Panc1 (cell line): ENCODE data around the gene ATP1A1. TPM values are rescaled to one million over a fixed set of nuclear protein-coding genes. Genes with fewer than 3 reads are reported as not detected.

Source experiments
- ATAC-seq: fragments of 200-7000 bp; cut with Tn5 transposase; 2 replicates; pipeline ENCODE4 v1.9.1; 2020; ENCODE audit warnings: mild to moderate bottlenecking, moderate library complexity
- BruUV-seq: library from RNA; stranded (reverse); fragments of 400-500 nt; replicated peaks from 2 replicates; lab custom pipeline; 2021; lab: Mats Ljungman, UMichigan
- CTCF ChIA-PET: fragments of 300-600 bp; sonication (Branson Sonifier 250); formaldehyde crosslinking; loops from one replicate; lab custom pipeline; 2022; ENCODE audit warnings: antibody characterized with exemption; lab: Charles Lee
- POLR2A ChIA-PET: fragments of 300-600 bp; sonication (Branson Sonifier 250); formaldehyde crosslinking; loops from one replicate; lab custom pipeline; 2022; ENCODE audit warnings: antibody characterized with exemption; lab: Charles Lee
- DNase-seq: peaks from one replicate; pipeline ENCODE4 v3.0.0-alpha.2; 2010; ENCODE audit warnings: low read depth, low spot score
- H3K27ac ChIP-seq: 2 replicates; pipeline ENCODE4 v1.5.1; 2011; ENCODE audit warnings: mild to moderate bottlenecking, low read length, inconsistent platforms
- H3K27me3 ChIP-seq: fragments of 200-500 bp; sonication (Bioruptor generic); 2 replicates; pipeline ENCODE4 v1.6.0; 2014; ENCODE audit warnings: low read length, inconsistent platforms; ENCODE audit not compliant: control insufficient read depth, insufficient read depth
- H3K36me3 ChIP-seq: fragments of 200-500 bp; sonication (Bioruptor generic); 2 replicates; pipeline ENCODE4 v1.5.1; 2014; ENCODE audit warnings: inconsistent platforms, mild to moderate bottlenecking, low read length, moderate library complexity; ENCODE audit not compliant: control insufficient read depth, insufficient read depth
- H3K4me1 ChIP-seq: 2 replicates; pipeline ENCODE4 v1.5.1; 2011; ENCODE audit warnings: inconsistent platforms, mild to moderate bottlenecking, low read length, moderate library complexity; ENCODE audit not compliant: control insufficient read depth, insufficient read depth
- H3K4me3 ChIP-seq, 2 experiments: 2 replicates each; pipeline ENCODE4 v1.5.1; 2011 to 2012; ENCODE audit warnings: low read depth in 2 of 2, low read length in 2 of 2, mild to moderate bottlenecking in 2 of 2, inconsistent platforms in 1 of 2, moderate library complexity in 1 of 2
- H3K9me3 ChIP-seq: fragments of 200-500 bp; sonication (Bioruptor generic); 2 replicates; pipeline ENCODE4 v1.5.1; 2014; ENCODE audit warnings: low read depth, mild to moderate bottlenecking, inconsistent platforms, low read length, moderate library complexity; ENCODE audit not compliant: control insufficient read depth, insufficient read depth
- POLR2AphosphoS5 ChIP-seq: IDR thresholded peaks from 2 replicates; pipeline ENCODE4 v1.6.1; 2012; ENCODE audit warnings: mild to moderate bottlenecking, low read depth, low read length, moderate library complexity
- SIN3A ChIP-seq: IDR thresholded peaks from 2 replicates; pipeline ENCODE4 v1.6.1; 2012; ENCODE audit warnings: low read depth, mild to moderate bottlenecking, low read length, moderate library complexity, borderline replicate concordance; ENCODE audit not compliant: insufficient read depth
- TCF7L2 ChIP-seq: IDR thresholded peaks from 2 replicates; pipeline ENCODE4 v1.6.1; 2011; ENCODE audit warnings: mild to moderate bottlenecking, low read depth, low read length, inconsistent platforms
- in situ Hi-C: cut with HindIII; loops from 2 replicates; pipeline ENCODE4 v1.10.0; 2016; ENCODE audit warnings: low sequenced_read_pairs, low pct_unique_long_range_greater_than_20kb
- intact Hi-C: fragments of 100-400 bp; cut with micrococcal nuclease; formaldehyde crosslinking; loops from one replicate; pipeline ENCODE4 v1.10.0; 2022; ENCODE audit not compliant: unreplicated experiment
- total RNA-seq: library from RNA; stranded (reverse); gene quantifications from one replicate; pipeline ENCODE4 v1.2.1, GENCODE V29; 2021; ENCODE audit not compliant: unreplicated experiment
- TF ChIP-seq, protein P1 (sequence below): fragments of 450-650 bp; IDR thresholded peaks from 2 replicates; pipeline ENCODE4 v1.5.1; 2017; ENCODE audit warnings: mild to moderate bottlenecking
- TF ChIP-seq, protein P2 (sequence below), 2 experiments: IDR thresholded peaks; 2 replicates each; pipeline ENCODE4 v1.6.1; 2011 to 2012; ENCODE audit warnings: low read depth in 2 of 2, control low read depth in 1 of 2, low read length in 1 of 2, mild to moderate bottlenecking in 1 of 2, moderate library complexity in 1 of 2; ENCODE audit not compliant: insufficient read depth in 1 of 2

The ATP1A1 gene
- total RNA-seq, 1 experiment from 2014 or later: 131 TPM

DNA sequence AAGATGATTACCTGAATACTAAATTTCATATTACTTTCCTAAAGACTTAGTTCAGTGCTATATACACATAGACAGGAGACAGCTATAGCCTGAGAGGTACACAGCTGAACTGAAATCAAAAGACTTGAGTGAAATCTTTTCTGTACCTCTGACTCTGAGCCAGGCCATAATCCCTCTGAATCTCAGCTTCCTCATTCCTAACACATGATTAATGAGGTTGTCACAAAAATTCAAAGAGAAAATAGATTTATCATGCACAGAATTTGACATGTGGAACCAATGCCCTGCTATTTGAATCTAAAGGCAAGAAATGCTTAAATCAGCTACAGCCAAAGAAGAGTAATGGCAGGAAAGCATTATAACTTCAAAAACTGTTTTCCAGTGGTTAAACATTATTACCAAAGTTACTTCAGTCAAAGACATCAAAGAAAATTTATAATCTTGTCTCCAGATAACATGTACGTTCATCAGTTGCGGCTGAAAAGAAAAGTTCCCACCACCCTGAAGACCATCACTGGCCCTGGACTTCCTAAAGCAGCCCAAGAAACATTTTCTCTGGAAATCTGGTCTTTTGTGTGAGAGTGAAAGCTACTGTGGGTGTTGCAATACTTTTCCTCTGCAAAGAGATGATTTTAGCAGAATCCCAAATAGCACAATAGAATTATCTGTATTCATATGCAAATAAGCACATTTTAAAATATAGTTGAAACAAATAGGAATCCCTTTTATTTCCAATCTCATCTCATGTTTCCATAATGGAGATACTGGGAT lies 13.8 kb upstream of the ATP1A1 start:
- POLR2A ChIA-PET: no interaction called here
- TF ChIP-seq POLR2AphosphoS5 (no peak), SIN3A (no peak), TCF7L2 (no peak)
- TF ChIP-seq, protein P1, sequence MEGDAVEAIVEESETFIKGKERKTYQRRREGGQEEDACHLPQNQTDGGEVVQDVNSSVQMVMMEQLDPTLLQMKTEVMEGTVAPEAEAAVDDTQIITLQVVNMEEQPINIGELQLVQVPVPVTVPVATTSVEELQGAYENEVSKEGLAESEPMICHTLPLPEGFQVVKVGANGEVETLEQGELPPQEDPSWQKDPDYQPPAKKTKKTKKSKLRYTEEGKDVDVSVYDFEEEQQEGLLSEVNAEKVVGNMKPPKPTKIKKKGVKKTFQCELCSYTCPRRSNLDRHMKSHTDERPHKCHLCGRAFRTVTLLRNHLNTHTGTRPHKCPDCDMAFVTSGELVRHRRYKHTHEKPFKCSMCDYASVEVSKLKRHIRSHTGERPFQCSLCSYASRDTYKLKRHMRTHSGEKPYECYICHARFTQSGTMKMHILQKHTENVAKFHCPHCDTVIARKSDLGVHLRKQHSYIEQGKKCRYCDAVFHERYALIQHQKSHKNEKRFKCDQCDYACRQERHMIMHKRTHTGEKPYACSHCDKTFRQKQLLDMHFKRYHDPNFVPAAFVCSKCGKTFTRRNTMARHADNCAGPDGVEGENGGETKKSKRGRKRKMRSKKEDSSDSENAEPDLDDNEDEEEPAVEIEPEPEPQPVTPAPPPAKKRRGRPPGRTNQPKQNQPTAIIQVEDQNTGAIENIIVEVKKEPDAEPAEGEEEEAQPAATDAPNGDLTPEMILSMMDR: no peak
- TF ChIP-seq, protein P2, sequence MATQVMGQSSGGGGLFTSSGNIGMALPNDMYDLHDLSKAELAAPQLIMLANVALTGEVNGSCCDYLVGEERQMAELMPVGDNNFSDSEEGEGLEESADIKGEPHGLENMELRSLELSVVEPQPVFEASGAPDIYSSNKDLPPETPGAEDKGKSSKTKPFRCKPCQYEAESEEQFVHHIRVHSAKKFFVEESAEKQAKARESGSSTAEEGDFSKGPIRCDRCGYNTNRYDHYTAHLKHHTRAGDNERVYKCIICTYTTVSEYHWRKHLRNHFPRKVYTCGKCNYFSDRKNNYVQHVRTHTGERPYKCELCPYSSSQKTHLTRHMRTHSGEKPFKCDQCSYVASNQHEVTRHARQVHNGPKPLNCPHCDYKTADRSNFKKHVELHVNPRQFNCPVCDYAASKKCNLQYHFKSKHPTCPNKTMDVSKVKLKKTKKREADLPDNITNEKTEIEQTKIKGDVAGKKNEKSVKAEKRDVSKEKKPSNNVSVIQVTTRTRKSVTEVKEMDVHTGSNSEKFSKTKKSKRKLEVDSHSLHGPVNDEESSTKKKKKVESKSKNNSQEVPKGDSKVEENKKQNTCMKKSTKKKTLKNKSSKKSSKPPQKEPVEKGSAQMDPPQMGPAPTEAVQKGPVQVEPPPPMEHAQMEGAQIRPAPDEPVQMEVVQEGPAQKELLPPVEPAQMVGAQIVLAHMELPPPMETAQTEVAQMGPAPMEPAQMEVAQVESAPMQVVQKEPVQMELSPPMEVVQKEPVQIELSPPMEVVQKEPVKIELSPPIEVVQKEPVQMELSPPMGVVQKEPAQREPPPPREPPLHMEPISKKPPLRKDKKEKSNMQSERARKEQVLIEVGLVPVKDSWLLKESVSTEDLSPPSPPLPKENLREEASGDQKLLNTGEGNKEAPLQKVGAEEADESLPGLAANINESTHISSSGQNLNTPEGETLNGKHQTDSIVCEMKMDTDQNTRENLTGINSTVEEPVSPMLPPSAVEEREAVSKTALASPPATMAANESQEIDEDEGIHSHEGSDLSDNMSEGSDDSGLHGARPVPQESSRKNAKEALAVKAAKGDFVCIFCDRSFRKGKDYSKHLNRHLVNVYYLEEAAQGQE (IDR thresholded peaks at IDR 0.05; ENCODE audit: insufficient read depth in 1 of 2, low read depth in 2 of 2, low read length in 1 of 2): no peak
- in situ Hi-C loops (no loop called here), intact Hi-C loops (no loop called here)
- Histone ChIP-seq H3K4me1 (no peaks in the 10 kb centered on the region), H3K36me3 (no peaks in the 10 kb centered on the region), H3K27ac (no peak overlapping the region), H3K27me3 (no peaks in the 10 kb centered on the region), H3K9me3 (no peaks in the 10 kb centered on the region), H3K4me3 (no peak overlapping the region)
- DNase-seq (no peak), ATAC-seq (no peak)
- BruUV-seq: no TSS peak
- CTCF ChIA-PET: no interaction called here

DNA sequence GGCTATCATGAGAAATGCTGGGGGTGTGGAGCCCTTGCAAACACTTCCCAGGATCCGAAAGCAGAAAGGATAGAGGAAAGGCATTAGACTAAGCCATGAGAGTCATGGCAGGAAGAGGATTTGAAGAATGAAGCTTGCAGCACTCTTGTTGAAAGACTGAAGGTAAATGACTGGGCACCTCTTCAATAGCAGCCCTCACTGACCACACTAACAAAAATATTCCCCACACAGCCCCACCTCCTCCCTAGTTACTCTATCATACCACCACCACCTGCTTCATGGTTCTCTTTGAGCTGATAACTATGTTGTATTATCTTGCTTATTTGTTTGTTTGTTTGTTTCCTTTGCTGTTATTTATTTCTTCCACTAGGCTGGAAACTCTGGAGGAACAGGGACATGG lies 13.2 kb upstream of the ATP1A1 start:
- H3K4me3 ChIP-seq: no peak overlapping the region
- DNase-seq: no peak
- no peaks in the 10 kb centered on the region for H3K4me1 ChIP-seq
- ChIA-PET CTCF (no interaction called here), POLR2A (interaction anchor here (0.7 kb wide), 1 partner anchor 57 kb away, joined by 4 read pairs; no protein-coding TSS in a partner anchor)
- intact Hi-C loops (no loop called here), in situ Hi-C loops (no loop called here)
- H3K27me3 ChIP-seq: no peaks in the 10 kb centered on the region
- no peaks in the 10 kb centered on the region for H3K36me3 ChIP-seq
- TF ChIP-seq, protein P2 (IDR thresholded peaks at IDR 0.05; ENCODE audit: insufficient read depth in 1 of 2, low read depth in 2 of 2, low read length in 1 of 2): no peak
- TF ChIP-seq TCF7L2 (no peak), SIN3A (no peak), POLR2AphosphoS5 (no peak)
- TF ChIP-seq, protein P1: no peak
- no TSS peak for BruUV-seq
- no peak overlapping the region for H3K27ac ChIP-seq
- ATAC-seq: no peak
- no peaks in the 10 kb centered on the region for H3K9me3 ChIP-seq
